Tibial nerve (tissue), 4 donors: ENCODE results near the gene DUS1L. TPM values are rescaled to one million over a fixed set of nuclear protein-coding genes. Genes with fewer than 3 reads are reported as not detected.

Experiments used
- DNase-seq, 2 donors: peaks; one replicate each; pipeline ENCODE4 v3.0.0-alpha.2; 2019; ENCODE audit warnings: low spot score in 2 of 2
- H3K27ac ChIP-seq, 4 donors: fragments of 200-600 bp; sonication (generic) in 3 of 4; one replicate each; pipeline ENCODE4 v1.5.1; 2017 to 2019; ENCODE audit warnings: mild to moderate bottlenecking in 1 of 4
- H3K27me3 ChIP-seq, 2 donors: fragments of 200-600 bp; sonication (generic) in 1 of 2; one replicate each; pipeline versions ENCODE4 v1.5.1 to v1.6.0; 2017 to 2019
- H3K36me3 ChIP-seq, 3 donors: fragments of 200-600 bp; sonication (generic); one replicate each; pipeline ENCODE4 v1.5.1; 2018 to 2019
- H3K4me1 ChIP-seq, 4 donors: fragments of 200-600 bp; sonication (generic) in 3 of 4; one replicate each; pipeline ENCODE4 v1.5.1; 2017 to 2019
- H3K4me3 ChIP-seq, 4 donors: fragments of 200-600 bp; sonication (generic) in 3 of 4; one replicate each; pipeline ENCODE4 v1.5.1; 2017 to 2019; ENCODE audit warnings: mild to moderate bottlenecking in 1 of 4, moderate library complexity in 1 of 4
- H3K9me3 ChIP-seq, 4 donors: fragments of 200-600 bp; sonication (generic) in 3 of 4; one replicate each; pipeline ENCODE4 v1.5.1; 2017 to 2019
- CTCF ChIP-seq, 5 experiments: fragments of 200-600 bp in 3 of 5; fragments of 450-650 bp in 2 of 5; sonication (generic) in 3 of 5; IDR thresholded peaks; one replicate each; pipeline ENCODE4 v1.5.1; 2016 to 2019; ENCODE audit warnings: antibody characterized with exemption in 5 of 5, mild to moderate bottlenecking in 3 of 5, moderate library complexity in 2 of 5
- EP300 ChIP-seq, 2 donors: sonication (generic); formaldehyde crosslinking; IDR thresholded peaks; one replicate each; pipeline ENCODE4 v1.6.1; 2017; ENCODE audit warnings: antibody characterized with exemption in 2 of 2, mild to moderate bottlenecking in 1 of 2
- POLR2A ChIP-seq, 2 donors: fragments of 450-650 bp; IDR thresholded peaks; one replicate each; pipeline ENCODE4 v1.6.1; 2017; ENCODE audit warnings: antibody characterized with exemption in 2 of 2, mild to moderate bottlenecking in 2 of 2, moderate library complexity in 2 of 2
- WGBS, 2 donors: methylation state at CpG; one replicate each; pipeline ENCODE4 v1.1.5; 2018; 5-methylcytosine and 5-hydroxymethylcytosine counted together
- total RNA-seq, 4 donors: library from RNA; depleted of rRNA; stranded (reverse); fragments of >200 nt; gene quantifications; one replicate each; pipeline ENCODE4 v1.1.0, GENCODE V29; 2016

DUS1L gene
- total RNA-seq, 4 donors from 2014 or later: 85.2 to 179 (median 106) TPM

GRCh38 chr17:82086941-82087906, 21.6 kb upstream of the DUS1L start:
- Histone ChIP-seq H3K9me3 (no peaks in the 10 kb centered on the region), H3K4me1 (no peaks in the 10 kb centered on the region), H3K4me3 (no peak overlapping the region), H3K27ac (no peak overlapping the region), H3K27me3 (no peaks in the 10 kb centered on the region), H3K36me3 (peaks cover 21 to 100% (median 58%) of the 10 kb centered on the region in 3 donors)
- TF ChIP-seq EP300 (IDR thresholded peaks at IDR 0.05) (no peak), CTCF (IDR thresholded peaks at IDR 0.05) (no peak), POLR2A (IDR thresholded peaks at IDR 0.05) (no peak)
- WGBS, 2 donors: 85 to 88% methylated on average over 20 to 38 of the region's 39 CpGs
- DNase-seq: no peak

GRCh38 chr17:82085931-82086764, 20.5 kb upstream of the DUS1L start:
- Histone ChIP-seq H3K9me3 (no peaks in the 10 kb centered on the region), H3K36me3 (peaks cover 12 to 100% (median 62%) of the 10 kb centered on the region in 3 donors), H3K27me3 (no peaks in the 10 kb centered on the region), H3K4me1 (no peaks in the 10 kb centered on the region), H3K27ac (no peak overlapping the region), H3K4me3 (no peak overlapping the region)
- 81 to 89% methylated on average over 18 to 24 of the region's 25 CpGs for WGBS, 2 donors
- DNase-seq: no peak
- TF ChIP-seq POLR2A (IDR thresholded peaks at IDR 0.05) (no peak), EP300 (IDR thresholded peaks at IDR 0.05) (no peak), CTCF (IDR thresholded peaks at IDR 0.05) (no peak)

GRCh38 chr17:82085031-82085861, 19.6 kb upstream of the DUS1L start:
- TF ChIP-seq EP300 (IDR thresholded peaks at IDR 0.05) (no peak), CTCF (IDR thresholded peaks at IDR 0.05) (no peak), POLR2A (IDR thresholded peaks at IDR 0.05) (no peak)
- no peak for DNase-seq

GRCh38 chr17:82084373-82085030, 18.9 kb upstream of the DUS1L start:
- 88 to 92% methylated on average over 20 to 31 of the region's 31 CpGs for WGBS, 2 donors
- no peak overlapping the region for H3K27ac ChIP-seq
- no peaks in the 10 kb centered on the region for H3K27me3 ChIP-seq
- no peaks in the 10 kb centered on the region for H3K9me3 ChIP-seq
- no peak for TF ChIP-seq POLR2A (IDR thresholded peaks at IDR 0.05)
- peaks cover 7 to 100% (median 57%) of the 10 kb centered on the region in 3 donors for H3K36me3 ChIP-seq
- no peak for DNase-seq
- H3K4me3 ChIP-seq: no peak overlapping the region
- H3K4me1 ChIP-seq: no peaks in the 10 kb centered on the region

More at GRCh38 chr17:82085031-82085861, 19.6 kb upstream of the DUS1L start:
- Histone ChIP-seq H3K4me3 (no peak overlapping the region), H3K9me3 (no peaks in the 10 kb centered on the region), H3K36me3 (peaks cover 7 to 100% (median 56%) of the 10 kb centered on the region in 3 donors), H3K4me1 (no peaks in the 10 kb centered on the region), H3K27ac (no peak overlapping the region), H3K27me3 (no peaks in the 10 kb centered on the region)
- 84 to 86% methylated on average over 39 to 47 of the region's 49 CpGs for WGBS, 2 donors
